ENCODE data around the gene FAM170B.

FAM170B gene

DNA sequence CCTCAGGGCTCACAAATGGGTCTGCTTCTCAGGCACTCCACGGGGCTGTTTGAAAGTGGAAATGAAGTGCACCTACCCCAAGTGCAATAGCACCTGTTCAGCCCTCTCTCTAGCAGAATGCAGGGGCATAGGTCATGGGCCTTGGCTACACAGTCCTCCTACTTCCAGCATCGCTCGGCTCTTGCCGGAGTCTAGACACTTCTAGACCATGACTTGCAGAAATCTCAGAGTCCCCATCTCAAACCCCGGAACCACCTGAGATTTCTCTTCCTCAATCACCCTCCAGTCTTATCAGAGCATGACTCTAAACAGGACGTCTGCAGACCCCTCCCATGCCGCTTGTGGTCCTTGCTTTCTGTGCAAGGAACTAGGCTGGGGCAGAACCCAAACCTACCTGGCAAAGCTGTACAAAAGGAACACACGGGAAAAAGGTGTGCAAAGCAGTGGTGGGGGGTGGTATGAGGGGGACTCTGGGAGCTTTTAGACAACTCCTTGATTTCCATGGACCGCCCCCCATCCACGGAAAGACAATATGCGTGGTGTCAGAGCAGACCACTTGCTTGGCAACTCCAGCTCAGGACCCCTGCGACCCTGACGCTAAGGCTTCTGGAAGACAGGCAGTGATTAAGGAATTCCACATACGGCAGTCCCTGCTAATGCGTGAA, 40.6 kb upstream of the FAM170B start:
- DNase-seq (ENCODE audit: low read depth) = no peak
- Histone ChIP-seq H3K9me3 (ENCODE audit: control insufficient read depth, low read length) (no peaks in the 10 kb centered on the region), H3K4me1 (ENCODE audit: control insufficient read depth, insufficient read depth, low read length) (peaks cover 13% of the 10 kb centered on the region), H3K4me3 (ENCODE audit: low read length) (no peak overlapping the region), H3K9ac (ENCODE audit: low read length) (no peak overlapping the region), H3K36me3 (ENCODE audit: control insufficient read depth, insufficient read depth, low read length, severe bottlenecking) (no peaks in the 10 kb centered on the region), H3K27me3 (replicated peaks; ENCODE audit: control insufficient read depth, insufficient read depth, low read length) (no peaks in the 10 kb centered on the region)

GRCh38 chr10:49173853-49174252, 40.0 kb upstream of the FAM170B start:
- Histone ChIP-seq H3K9me3 (ENCODE audit: control insufficient read depth, low read length) (no peaks in the 10 kb centered on the region), H3K27me3 (replicated peaks; ENCODE audit: control insufficient read depth, insufficient read depth, low read length) (no peaks in the 10 kb centered on the region), H3K36me3 (ENCODE audit: control insufficient read depth, insufficient read depth, low read length, severe bottlenecking) (no peaks in the 10 kb centered on the region), H3K9ac (ENCODE audit: low read length) (no peak overlapping the region), H3K4me3 (ENCODE audit: low read length) (no peak overlapping the region), H3K4me1 (ENCODE audit: control insufficient read depth, insufficient read depth, low read length) (peaks cover 13% of the 10 kb centered on the region)
- DNase-seq (ENCODE audit: low read depth) = no peak

DNA sequence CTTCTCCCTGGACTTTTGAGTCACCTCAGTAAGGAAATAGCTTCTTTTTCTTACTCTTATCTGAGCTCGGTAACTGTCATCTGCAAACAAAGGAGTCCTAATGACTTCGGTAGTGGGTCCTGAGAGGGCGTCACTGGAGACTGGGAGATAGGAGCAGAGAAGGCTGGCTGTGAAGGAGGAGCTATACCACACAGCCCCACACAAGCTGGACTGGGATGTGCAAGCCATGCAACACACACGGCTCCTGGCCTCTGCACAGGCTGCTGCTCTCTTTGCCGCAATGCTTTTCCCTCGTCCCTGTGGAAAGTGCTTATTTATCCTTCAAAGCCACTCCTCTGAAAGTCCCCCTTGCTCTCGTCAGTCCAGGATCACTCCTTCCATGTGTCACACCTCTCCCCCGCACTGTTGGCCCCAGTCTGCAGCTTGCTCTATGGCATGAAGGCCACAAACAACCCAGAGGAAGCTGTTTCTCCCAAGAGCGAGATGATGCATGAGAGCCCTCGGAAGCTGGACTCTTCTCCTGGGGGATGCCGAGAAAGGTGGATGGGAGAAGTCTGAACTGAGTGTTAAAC, 39.5 kb upstream of the FAM170B start:
- Histone ChIP-seq H3K27me3 (replicated peaks; ENCODE audit: control insufficient read depth, insufficient read depth, low read length) (no peaks in the 10 kb centered on the region), H3K4me3 (ENCODE audit: low read length) (no peak overlapping the region), H3K9ac (ENCODE audit: low read length) (no peak overlapping the region), H3K9me3 (ENCODE audit: control insufficient read depth, low read length) (no peaks in the 10 kb centered on the region), H3K4me1 (ENCODE audit: control insufficient read depth, insufficient read depth, low read length) (peaks cover 13% of the 10 kb centered on the region), H3K36me3 (ENCODE audit: control insufficient read depth, insufficient read depth, low read length, severe bottlenecking) (no peaks in the 10 kb centered on the region)
- DNase-seq (ENCODE audit: low read depth) = no peak

DNA sequence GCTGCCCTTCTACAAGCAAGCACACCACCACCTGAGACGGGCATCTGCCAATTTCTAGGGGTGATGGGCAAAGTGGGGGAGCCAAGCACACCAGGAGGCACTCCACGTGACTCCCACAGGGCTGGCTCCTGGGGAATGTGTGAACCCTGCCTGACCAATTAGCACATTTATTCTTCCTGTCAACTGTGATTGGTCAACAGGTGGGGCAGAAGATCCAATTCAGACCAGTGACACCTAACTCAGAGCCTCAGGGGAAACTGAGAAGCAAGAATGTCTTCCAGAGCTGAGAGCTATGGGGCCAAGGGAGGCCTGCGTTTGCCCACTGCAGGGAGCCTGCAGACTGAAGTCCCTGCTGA, 38.9 kb upstream of the FAM170B start:
- H3K9me3 ChIP-seq (ENCODE audit: control insufficient read depth, low read length) = no peaks in the 10 kb centered on the region
- H3K4me3 ChIP-seq (ENCODE audit: low read length) = no peak overlapping the region
- H3K27me3 ChIP-seq (replicated peaks; ENCODE audit: control insufficient read depth, insufficient read depth, low read length) = no peaks in the 10 kb centered on the region
- H3K9ac ChIP-seq (ENCODE audit: low read length) = no peak overlapping the region
- H3K36me3 ChIP-seq (ENCODE audit: control insufficient read depth, insufficient read depth, low read length, severe bottlenecking) = no peaks in the 10 kb centered on the region
- peaks cover 10% of the 10 kb centered on the region for H3K4me1 ChIP-seq (ENCODE audit: control insufficient read depth, insufficient read depth, low read length)
- no peak for DNase-seq (ENCODE audit: low read depth)

GRCh38 chr10:49172061-49172776, 38.4 kb upstream of the FAM170B start:
- H3K36me3 ChIP-seq (ENCODE audit: control insufficient read depth, insufficient read depth, low read length, severe bottlenecking) = no peaks in the 10 kb centered on the region
- no peaks in the 10 kb centered on the region for H3K27me3 ChIP-seq (replicated peaks; ENCODE audit: control insufficient read depth, insufficient read depth, low read length)
- no peak for DNase-seq (ENCODE audit: low read depth)
- H3K4me3 ChIP-seq (ENCODE audit: low read length) = no peak overlapping the region
- H3K9ac ChIP-seq (ENCODE audit: low read length) = no peak overlapping the region
- no peaks in the 10 kb centered on the region for H3K9me3 ChIP-seq (ENCODE audit: control insufficient read depth, low read length)
- peaks cover 4% of the 10 kb centered on the region for H3K4me1 ChIP-seq (ENCODE audit: control insufficient read depth, insufficient read depth, low read length)

DNA sequence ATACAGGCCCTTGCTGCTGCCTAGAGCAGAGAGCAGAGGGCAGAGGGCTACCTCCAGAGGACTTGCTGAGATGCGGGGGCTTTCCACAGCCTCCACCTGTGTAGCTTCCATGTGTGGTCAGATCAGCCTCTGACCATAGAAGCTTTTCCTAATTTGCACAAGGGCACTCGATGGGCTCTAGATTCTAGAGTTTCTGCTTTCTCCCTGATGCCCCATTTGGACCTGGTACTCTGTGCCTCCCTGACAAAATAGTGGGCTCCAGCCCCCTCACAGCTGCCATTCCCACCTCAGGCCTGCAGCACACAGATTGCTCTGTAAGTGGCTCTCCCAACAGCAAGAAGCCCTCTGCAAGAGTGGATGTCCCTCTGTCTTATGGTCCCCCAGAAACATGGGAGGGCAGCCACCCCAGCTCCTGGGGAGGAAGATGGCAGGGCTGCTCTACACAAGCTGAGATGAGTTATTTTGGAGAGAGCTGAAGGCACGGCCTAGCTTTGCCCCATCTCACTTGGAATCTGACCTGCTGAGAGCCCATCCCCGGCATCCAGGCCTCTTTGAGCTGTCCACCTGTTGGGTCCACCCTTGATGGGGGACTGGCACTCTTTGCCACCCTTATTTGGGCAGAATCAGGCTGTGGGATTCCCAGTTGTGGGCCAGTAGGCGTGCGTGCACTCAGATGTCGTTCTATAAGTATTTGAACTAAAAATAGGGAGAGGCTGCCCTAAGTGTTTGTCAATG, 37.7 kb upstream of the FAM170B start:
- Histone ChIP-seq H3K36me3 (ENCODE audit: control insufficient read depth, insufficient read depth, low read length, severe bottlenecking) (no peaks in the 10 kb centered on the region), H3K4me3 (ENCODE audit: low read length) (no peak overlapping the region), H3K9me3 (ENCODE audit: control insufficient read depth, low read length) (no peaks in the 10 kb centered on the region), H3K27me3 (replicated peaks; ENCODE audit: control insufficient read depth, insufficient read depth, low read length) (no peaks in the 10 kb centered on the region), H3K9ac (ENCODE audit: low read length) (no peak overlapping the region), H3K4me1 (ENCODE audit: control insufficient read depth, insufficient read depth, low read length) (no peaks in the 10 kb centered on the region)
- DNase-seq (ENCODE audit: low read depth) = no peak

DNA sequence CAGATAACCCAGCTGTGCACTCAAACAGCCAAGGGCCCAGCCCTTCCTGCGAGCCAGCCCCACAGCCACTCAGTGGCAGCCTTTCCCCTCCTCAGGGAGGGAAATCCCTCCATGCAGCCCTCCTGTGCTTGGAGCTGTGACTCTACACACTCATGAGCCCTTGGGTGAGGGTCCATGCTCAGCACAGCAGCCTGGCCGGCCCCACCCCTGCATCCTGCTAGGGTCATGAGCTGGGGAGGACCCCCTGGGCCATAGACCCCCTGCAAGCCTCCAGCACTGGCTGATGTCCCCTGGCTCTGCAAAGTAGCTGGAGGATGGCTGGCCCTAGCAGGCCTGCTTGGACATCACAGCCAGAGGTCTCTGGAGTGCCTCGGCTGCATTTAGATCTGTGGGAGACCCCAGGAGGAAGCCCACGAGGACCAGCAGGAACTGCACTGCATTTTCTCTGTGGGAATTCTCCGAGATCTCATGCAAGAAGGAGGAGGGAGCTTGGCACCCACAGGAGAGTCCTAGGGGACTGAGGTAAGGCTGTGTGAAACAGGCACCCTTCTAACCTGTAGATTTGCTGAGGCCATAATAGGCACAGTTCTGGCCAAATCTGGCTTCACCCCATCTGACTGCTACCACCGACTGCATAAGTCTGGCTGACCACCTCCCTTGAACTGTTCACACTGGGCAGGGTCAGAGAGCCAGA, 37.0 kb upstream of the FAM170B start:
- Histone ChIP-seq H3K27me3 (replicated peaks; ENCODE audit: control insufficient read depth, insufficient read depth, low read length) (no peaks in the 10 kb centered on the region), H3K4me1 (ENCODE audit: control insufficient read depth, insufficient read depth, low read length) (no peaks in the 10 kb centered on the region), H3K36me3 (ENCODE audit: control insufficient read depth, insufficient read depth, low read length, severe bottlenecking) (no peaks in the 10 kb centered on the region), H3K9ac (ENCODE audit: low read length) (no peak overlapping the region), H3K9me3 (ENCODE audit: control insufficient read depth, low read length) (no peaks in the 10 kb centered on the region), H3K4me3 (ENCODE audit: low read length) (no peak overlapping the region)
- DNase-seq (ENCODE audit: low read depth) = no peak

DNA sequence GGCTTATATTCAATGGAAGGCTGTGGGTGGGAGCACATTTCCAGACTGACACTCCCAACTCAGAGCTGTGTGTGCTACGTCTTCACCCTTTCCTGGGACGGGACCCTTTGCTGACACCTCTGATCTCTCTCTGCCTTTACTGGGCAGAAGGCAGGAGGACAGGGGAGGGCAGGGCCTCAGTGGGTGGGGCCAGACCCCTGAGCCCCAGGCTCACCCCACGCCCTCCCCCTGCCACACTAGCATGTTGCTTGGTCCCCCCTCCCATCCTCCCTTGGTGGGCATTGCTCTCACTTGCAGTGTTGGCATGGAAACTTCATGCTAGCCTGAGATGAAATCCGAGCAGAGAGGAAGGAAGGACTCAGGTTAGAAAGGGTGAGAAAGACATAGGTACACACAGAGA, 36.0 kb upstream of the FAM170B start:
- no peak for DNase-seq (ENCODE audit: low read depth)
- no peaks in the 10 kb centered on the region for H3K9me3 ChIP-seq (ENCODE audit: control insufficient read depth, low read length)
- no peaks in the 10 kb centered on the region for H3K27me3 ChIP-seq (replicated peaks; ENCODE audit: control insufficient read depth, insufficient read depth, low read length)
- no peaks in the 10 kb centered on the region for H3K36me3 ChIP-seq (ENCODE audit: control insufficient read depth, insufficient read depth, low read length, severe bottlenecking)
- no peaks in the 10 kb centered on the region for H3K4me1 ChIP-seq (ENCODE audit: control insufficient read depth, insufficient read depth, low read length)
- no peak overlapping the region for H3K9ac ChIP-seq (ENCODE audit: low read length)
- H3K4me3 ChIP-seq (ENCODE audit: low read length) = no peak overlapping the region

DNA sequence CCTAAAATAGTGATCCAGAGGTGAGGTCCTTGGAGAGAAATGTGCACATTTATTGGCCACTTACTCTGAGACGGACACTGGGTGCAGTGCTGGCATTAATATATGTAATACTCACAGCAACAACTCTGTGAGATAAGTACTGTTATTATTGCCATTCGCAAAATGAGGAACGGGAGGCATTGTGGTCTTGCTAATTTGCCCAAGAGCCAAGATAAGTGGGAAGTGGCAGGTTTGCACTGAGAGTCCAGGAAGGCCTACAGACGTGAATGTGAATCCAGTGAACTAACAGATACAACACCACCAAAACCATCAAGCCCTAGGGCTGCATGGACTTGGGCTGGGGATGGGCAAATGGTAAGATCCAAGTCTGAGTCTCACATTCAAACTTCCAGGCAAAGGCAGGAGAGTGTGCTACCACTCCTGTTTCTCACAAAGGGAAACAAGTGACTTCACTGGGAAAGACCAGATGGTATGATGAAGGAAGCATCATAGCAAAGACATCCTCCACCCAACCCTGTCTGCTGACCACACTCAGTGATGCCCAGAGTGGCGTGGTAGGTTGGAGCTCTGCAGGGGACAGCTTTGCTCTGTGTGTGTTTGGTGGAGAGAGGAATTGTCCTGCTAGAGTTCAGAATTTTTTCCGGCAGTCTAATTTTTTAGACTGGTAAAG, 35.1 kb upstream of the FAM170B start:
- no peaks in the 10 kb centered on the region for H3K4me1 ChIP-seq (ENCODE audit: control insufficient read depth, insufficient read depth, low read length)
- no peaks in the 10 kb centered on the region for H3K9me3 ChIP-seq (ENCODE audit: control insufficient read depth, low read length)
- H3K27me3 ChIP-seq (replicated peaks; ENCODE audit: control insufficient read depth, insufficient read depth, low read length) = no peaks in the 10 kb centered on the region
- no peak overlapping the region for H3K9ac ChIP-seq (ENCODE audit: low read length)
- no peak overlapping the region for H3K4me3 ChIP-seq (ENCODE audit: low read length)
- no peak for DNase-seq (ENCODE audit: low read depth)
- H3K36me3 ChIP-seq (ENCODE audit: control insufficient read depth, insufficient read depth, low read length, severe bottlenecking) = no peaks in the 10 kb centered on the region

DNA sequence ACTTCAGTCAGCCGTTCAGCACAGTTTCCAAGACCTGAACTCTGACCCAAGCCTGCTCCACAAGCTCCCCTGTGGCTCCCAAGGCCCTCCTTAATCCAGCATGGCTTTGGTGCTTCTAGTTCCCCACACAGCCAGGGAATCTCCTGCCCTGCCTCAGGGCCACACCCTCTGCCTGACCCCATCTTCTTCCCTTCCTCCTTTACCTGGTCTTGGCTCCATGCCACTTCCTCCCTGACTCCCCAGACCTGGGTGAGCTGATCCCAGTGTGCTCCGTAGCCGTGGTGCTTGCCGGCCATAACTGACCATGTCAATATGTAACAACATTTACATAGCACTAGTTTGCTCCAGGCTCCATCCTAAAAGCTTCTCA, 34.3 kb upstream of the FAM170B start:
- DNase-seq (ENCODE audit: low read depth) = no peak
- no peak overlapping the region for H3K9ac ChIP-seq (ENCODE audit: low read length)
- H3K4me3 ChIP-seq (ENCODE audit: low read length) = no peak overlapping the region
- no peaks in the 10 kb centered on the region for H3K4me1 ChIP-seq (ENCODE audit: control insufficient read depth, insufficient read depth, low read length)
- H3K9me3 ChIP-seq (ENCODE audit: control insufficient read depth, low read length) = no peaks in the 10 kb centered on the region
- H3K27me3 ChIP-seq (replicated peaks; ENCODE audit: control insufficient read depth, insufficient read depth, low read length) = no peaks in the 10 kb centered on the region
- H3K36me3 ChIP-seq (ENCODE audit: control insufficient read depth, insufficient read depth, low read length, severe bottlenecking) = no peaks in the 10 kb centered on the region
